Thyroid gland (tissue), 4 donors: ENCODE data around the gene ANTXRL. TPM values are rescaled to one million over a fixed set of nuclear protein-coding genes. Genes with fewer than 3 reads are reported as not detected.
"Not testable (repeated sequence)": the region's sequence is repeated elsewhere in the genome, so short reads cannot be mapped to it uniquely, and the experiment has no call there.

Experiments used
- DNase-seq, 2 donors: peaks; one replicate each; pipeline ENCODE4 v3.0.0-alpha.2; 2019
- H3K27ac ChIP-seq, 3 donors: fragments of 200-600 bp; sonication (generic); 1 replicate in 2 of 3; 2 replicates in 1 of 3; pipeline ENCODE4 v1.5.1; 2016 to 2019; ENCODE audit warnings: mild to moderate bottlenecking in 1 of 3, moderate library complexity in 1 of 3
- H3K27me3 ChIP-seq: fragments of 200-600 bp; sonication (generic); one replicate; pipeline ENCODE4 v1.5.1; 2019
- H3K36me3 ChIP-seq, 2 donors: fragments of 200-600 bp; sonication (generic); one replicate each; pipeline ENCODE4 v1.5.1; 2016 to 2019
- H3K4me1 ChIP-seq, 2 donors: fragments of 200-600 bp; sonication (generic); one replicate each; pipeline ENCODE4 v1.5.1; 2017 to 2019
- H3K4me3 ChIP-seq, 3 donors: fragments of 200-600 bp; sonication (generic); replicated peaks in 1 of 3; 1 replicate in 2 of 3; 2 replicates in 1 of 3; pipeline ENCODE4 v1.5.1; 2016; ENCODE audit warnings: mild to moderate bottlenecking in 1 of 3
- H3K9me3 ChIP-seq: fragments of 200-600 bp; sonication (generic); one replicate; pipeline ENCODE4 v1.5.1; 2017
- POLR2A ChIP-seq, 2 donors: fragments of 450-650 bp; IDR thresholded peaks; one replicate each; pipeline ENCODE4 v1.6.1; 2017; ENCODE audit warnings: antibody characterized with exemption in 2 of 2, mild to moderate bottlenecking in 2 of 2, moderate library complexity in 1 of 2
- WGBS, 2 donors: methylation state at CpG; one replicate each; pipeline ENCODE4 v1.1.5; 2017; 5-methylcytosine and 5-hydroxymethylcytosine counted together
- intact Hi-C: fragments of 100-400 bp; cut with DNase I; formaldehyde crosslinking; loops from one replicate; pipeline ENCODE4 v1.15.1; 2023
- total RNA-seq, 4 donors: library from RNA; depleted of rRNA; stranded (reverse); fragments of >200 nt; gene quantifications; one replicate each; pipeline ENCODE4 v1.2.3, GENCODE V29; 2016
- TF ChIP-seq, protein P1 (sequence below), 6 experiments: fragments of 200-600 bp in 3 of 6; fragments of 450-650 bp in 3 of 6; sonication (generic) in 3 of 6; IDR thresholded peaks; one replicate each; pipeline ENCODE4 v1.5.1; 2016 to 2019; ENCODE audit warnings: antibody characterized with exemption in 6 of 6, mild to moderate bottlenecking in 2 of 6, inconsistent platforms in 1 of 6, moderate library complexity in 1 of 6

ANTXRL gene
- total RNA-seq, 4 donors from 2014 or later: not detected

DNA sequence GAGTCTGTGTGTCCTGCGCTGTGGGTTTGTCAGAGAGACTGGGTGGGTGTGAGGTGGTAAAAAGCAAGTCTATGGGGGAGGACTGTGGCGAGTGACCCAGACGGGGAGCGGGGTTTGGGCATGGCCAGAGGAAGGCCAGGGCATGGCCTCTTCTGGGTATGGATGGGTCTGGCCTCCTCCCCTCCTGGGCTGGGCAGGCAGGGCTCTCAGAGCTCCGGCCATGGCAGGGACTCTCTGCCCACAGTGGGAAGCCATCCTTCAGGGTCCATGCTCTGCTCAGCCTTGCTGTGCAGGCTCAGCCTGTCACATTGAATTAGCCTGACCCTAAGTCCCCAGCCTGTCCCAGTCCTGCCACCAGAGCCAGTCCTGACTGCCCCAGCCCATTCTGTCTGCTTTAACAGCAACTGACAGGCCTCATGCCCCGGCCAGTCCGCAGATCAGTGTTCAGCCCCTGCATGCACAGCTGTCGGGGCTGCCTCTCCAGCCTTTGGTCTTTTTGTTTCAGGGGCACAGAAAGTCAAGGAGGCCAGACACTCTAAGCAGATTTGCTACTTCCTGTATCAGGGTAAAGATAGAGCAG, 7.9 kb downstream of the ANTXRL start:
- no peaks in the 10 kb centered on the region for H3K9me3 ChIP-seq
- 95 to 97% methylated on average over 7 to 8 of the region's 8 CpGs for WGBS, 2 donors
- intact Hi-C loops: no loop called here
- no peaks in the 10 kb centered on the region for H3K36me3 ChIP-seq
- no peaks in the 10 kb centered on the region for H3K27me3 ChIP-seq
- no peak overlapping the region for H3K27ac ChIP-seq
- H3K4me3 ChIP-seq: no peak overlapping the region
- H3K4me1 ChIP-seq: peaks cover 0 to 5% of the 10 kb centered on the region in 2 donors
- DNase-seq: no peak
- TF ChIP-seq, protein P1, sequence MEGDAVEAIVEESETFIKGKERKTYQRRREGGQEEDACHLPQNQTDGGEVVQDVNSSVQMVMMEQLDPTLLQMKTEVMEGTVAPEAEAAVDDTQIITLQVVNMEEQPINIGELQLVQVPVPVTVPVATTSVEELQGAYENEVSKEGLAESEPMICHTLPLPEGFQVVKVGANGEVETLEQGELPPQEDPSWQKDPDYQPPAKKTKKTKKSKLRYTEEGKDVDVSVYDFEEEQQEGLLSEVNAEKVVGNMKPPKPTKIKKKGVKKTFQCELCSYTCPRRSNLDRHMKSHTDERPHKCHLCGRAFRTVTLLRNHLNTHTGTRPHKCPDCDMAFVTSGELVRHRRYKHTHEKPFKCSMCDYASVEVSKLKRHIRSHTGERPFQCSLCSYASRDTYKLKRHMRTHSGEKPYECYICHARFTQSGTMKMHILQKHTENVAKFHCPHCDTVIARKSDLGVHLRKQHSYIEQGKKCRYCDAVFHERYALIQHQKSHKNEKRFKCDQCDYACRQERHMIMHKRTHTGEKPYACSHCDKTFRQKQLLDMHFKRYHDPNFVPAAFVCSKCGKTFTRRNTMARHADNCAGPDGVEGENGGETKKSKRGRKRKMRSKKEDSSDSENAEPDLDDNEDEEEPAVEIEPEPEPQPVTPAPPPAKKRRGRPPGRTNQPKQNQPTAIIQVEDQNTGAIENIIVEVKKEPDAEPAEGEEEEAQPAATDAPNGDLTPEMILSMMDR (IDR thresholded peaks at IDR 0.05): no peak
- no peak for TF ChIP-seq POLR2A (IDR thresholded peaks at IDR 0.05)

DNA sequence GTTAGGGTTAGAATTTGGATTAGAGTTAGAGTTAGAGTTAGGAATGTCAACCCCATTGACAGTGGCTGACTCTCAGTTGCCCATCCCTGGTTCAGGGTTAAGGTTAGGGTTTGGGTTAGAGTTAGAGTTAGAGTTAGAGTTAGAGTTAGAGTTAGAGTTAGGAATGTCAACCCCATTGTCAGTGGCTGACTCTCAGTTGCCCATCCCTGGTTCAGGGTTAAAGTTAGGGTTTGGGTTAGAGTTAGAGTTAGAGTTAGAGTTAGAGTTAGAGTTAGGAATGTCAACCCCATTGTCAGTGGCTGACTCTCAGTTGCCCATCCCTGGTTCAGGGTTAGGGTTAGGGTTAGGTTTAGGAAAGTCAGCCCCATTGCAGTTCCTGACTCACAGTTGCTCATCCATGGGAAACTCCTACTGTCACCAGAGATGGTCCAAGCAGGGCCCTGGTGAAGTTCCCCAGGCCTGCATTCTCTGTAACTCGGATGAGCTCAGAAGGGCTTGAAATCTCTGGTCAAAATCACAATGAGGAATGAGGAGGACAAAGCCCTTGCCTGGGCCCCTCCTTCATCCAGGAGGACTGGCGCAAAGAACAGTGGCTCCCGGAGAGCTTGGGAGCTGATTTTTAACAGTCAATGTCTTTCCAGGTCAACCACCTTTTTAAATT, 8.7 kb downstream of the ANTXRL start:
- intact Hi-C loops, H3K36me3 ChIP-seq, H3K9me3 ChIP-seq, H3K27me3 ChIP-seq, DNase-seq, H3K27ac ChIP-seq, H3K4me1 ChIP-seq, H3K4me3 ChIP-seq: not testable (repeated sequence)
- 75 to 87% methylated on average over 3 of the region's 3 CpGs for WGBS, 2 donors

DNA sequence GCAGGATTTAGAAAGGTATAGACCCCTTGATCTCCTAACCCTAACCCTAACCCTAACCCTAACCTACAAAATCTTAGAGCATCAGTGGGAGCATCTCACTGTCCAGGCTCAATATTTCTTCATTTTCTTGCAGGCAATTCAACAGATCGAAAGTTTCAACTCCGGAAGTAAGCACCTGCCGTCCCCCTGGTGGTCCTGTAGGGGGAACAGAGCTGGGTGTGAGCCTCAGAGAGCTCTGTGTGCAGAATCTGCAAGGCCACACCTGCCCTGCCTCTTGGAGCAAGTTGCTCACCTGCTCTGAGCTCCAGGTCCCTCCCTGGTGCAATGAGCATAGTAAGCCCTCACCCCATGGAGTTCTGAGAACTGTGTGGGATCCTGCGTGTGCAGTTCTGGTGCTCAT, 9.3 kb downstream of the ANTXRL start:
- intact Hi-C loops, H3K27ac ChIP-seq, H3K4me3 ChIP-seq, DNase-seq, H3K27me3 ChIP-seq, H3K4me1 ChIP-seq, H3K36me3 ChIP-seq, H3K9me3 ChIP-seq: not testable (repeated sequence)
- WGBS, 2 donors: 85 to 94% methylated on average over 3 to 4 of the region's 4 CpGs

DNA sequence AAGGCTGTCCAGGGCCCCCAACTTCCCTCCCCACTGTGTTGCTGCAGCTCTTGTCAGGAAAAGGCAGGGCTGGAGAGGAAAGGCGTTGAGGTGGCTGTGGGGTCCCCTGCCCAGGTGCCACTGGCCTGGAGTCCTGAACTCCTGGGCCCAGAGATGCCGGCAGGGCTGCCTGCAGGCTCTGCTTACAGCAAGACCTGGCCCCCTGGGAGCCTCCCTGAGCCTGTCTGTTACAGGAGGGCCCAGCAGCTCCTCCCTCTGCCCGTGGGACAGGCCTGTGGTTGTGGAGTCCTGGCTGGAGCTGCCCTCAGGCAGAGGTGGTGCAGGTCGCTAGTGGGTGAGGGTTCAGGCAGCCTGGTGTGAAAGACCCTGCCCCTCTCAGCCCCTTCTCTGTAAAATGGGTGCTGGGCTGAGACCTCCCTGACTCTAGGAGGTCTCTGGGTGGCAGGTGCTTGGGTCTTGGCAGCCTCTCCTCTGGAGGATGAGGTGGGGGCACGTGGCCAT, 9.9 kb downstream of the ANTXRL start:
- H3K4me3 ChIP-seq: no peak overlapping the region
- H3K27ac ChIP-seq: no peak overlapping the region
- DNase-seq: no peak
- 87% methylated on average over 4 of the region's 5 CpGs; no CpG with 5 or more reads in 1 of the 2 donors for WGBS, 2 donors
- intact Hi-C loops: no loop called here
- TF ChIP-seq, protein P1 (IDR thresholded peaks at IDR 0.05): no peak
- no peak for TF ChIP-seq POLR2A (IDR thresholded peaks at IDR 0.05)
- H3K9me3 ChIP-seq: no peaks in the 10 kb centered on the region
- H3K36me3 ChIP-seq: no peaks in the 10 kb centered on the region
- peaks cover 0 to 5% of the 10 kb centered on the region in 2 donors for H3K4me1 ChIP-seq
- H3K27me3 ChIP-seq: no peaks in the 10 kb centered on the region

DNA sequence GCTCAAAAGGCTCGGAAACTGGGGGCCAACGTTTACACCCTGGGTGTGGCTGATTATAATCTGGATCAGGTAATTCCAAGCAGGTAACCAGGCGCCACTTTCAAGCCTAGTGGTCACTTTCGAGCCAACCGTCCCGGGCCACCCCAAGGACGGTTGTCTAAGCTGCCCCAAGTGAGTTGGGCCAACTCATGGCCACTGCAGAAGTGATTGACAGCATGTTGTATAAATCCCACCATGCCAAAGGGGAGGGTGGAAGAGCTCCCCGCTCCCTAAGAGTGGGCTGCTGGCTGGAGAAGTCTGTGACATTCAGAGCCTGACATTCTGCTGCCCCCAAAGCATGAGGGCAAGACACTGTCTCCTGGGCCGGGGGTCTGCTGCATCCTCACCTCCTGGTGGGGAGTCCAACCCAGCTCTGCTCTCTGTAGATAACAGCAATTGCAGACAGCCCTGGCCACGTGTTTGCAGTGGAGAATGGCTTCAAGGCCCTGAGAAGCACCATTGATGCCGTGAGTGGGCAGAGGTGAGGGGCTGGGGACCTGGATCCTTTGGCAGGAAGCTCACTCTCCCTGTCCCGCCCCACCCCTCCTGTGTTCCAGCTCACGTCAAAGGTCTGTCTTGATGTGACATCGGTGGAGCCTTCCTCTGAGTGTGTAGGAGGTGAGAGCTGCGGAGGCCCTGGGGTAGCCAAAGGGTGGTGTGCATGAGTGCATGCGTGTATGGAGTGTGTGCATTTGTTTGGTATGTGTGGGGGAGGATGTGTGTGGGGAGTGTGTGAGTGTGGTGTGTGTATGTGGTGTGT, 10.8 kb downstream of the ANTXRL start:
- H3K27ac ChIP-seq: no peak overlapping the region
- peaks cover 0 to 5% of the 10 kb centered on the region in 2 donors for H3K4me1 ChIP-seq
- no peaks in the 10 kb centered on the region for H3K27me3 ChIP-seq
- no peak for DNase-seq
- TF ChIP-seq, protein P1 (IDR thresholded peaks at IDR 0.05): no peak
- TF ChIP-seq POLR2A (IDR thresholded peaks at IDR 0.05): no peak
- H3K36me3 ChIP-seq: no peaks in the 10 kb centered on the region
- WGBS, 2 donors: 87 to 88% methylated on average over 13 to 16 of the region's 16 CpGs
- no peaks in the 10 kb centered on the region for H3K9me3 ChIP-seq
- intact Hi-C loops: no loop called here
- no peak overlapping the region for H3K4me3 ChIP-seq
